HG03066 (cell line): Measurements from ENCODE around the gene SHC1.

Experiments
- ATAC-seq: cut with Tn5 transposase; IDR thresholded peaks from one replicate; pipeline ENCODE4 v1.9.1; 2021; ENCODE audit warnings: low read depth; ENCODE audit not compliant: unreplicated experiment

Gene SHC1

GRCh38 chr1:154959426-154959780 lies 11.1 kb downstream of the SHC1 start:
- no peak for ATAC-seq

- no peak for ATAC-seq
These were observed 11.7 kb downstream of the SHC1 start for GRCh38 chr1:154958681-154959425.

GRCh38 chr1:154958036-154958435 lies 12.5 kb downstream of the SHC1 start:
- no peak for ATAC-seq

GRCh38 chr1:154957091-154957657 lies 13.4 kb downstream of the SHC1 start:
- no peak for ATAC-seq

GRCh38 chr1:154956544-154956941 lies 14.0 kb downstream of the SHC1 start:
- no peak for ATAC-seq

- peak; percentile 71 for ATAC-seq
These were observed 14.6 kb downstream of the SHC1 start, which contains the start of gene PBXIP1 for GRCh38 chr1:154955718-154956543. Gene PBXIP1 (minus strand): TSS chr1:154956099. CDS start chr1:154953721, 2,378 bp downstream.

GRCh38 chr1:154955039-154955717 lies 15.4 kb downstream of the SHC1 start:
- peak; percentile 42 for ATAC-seq

GRCh38 chr1:154954541-154954940 lies 16.0 kb downstream of the SHC1 start:
- ATAC-seq: no peak

GRCh38 chr1:154953611-154954038 lies 16.9 kb downstream of the SHC1 start:
- no peak for ATAC-seq

GRCh38 chr1:154952664-154953063 lies 17.9 kb downstream of the SHC1 start:
- no peak for ATAC-seq

GRCh38 chr1:154951901-154952657 lies 18.5 kb downstream of the SHC1 start:
- ATAC-seq: no peak

- no peak for ATAC-seq
These were observed 22.5 kb downstream of the SHC1 start for GRCh38 chr1:154948079-154948478.

GRCh38 chr1:154945962-154946850 lies 24.3 kb downstream of the SHC1 start:
- no peak for ATAC-seq

- ATAC-seq: no peak
These were observed 25.2 kb downstream of the SHC1 start for GRCh38 chr1:154945160-154945961.

GRCh38 chr1:154944401-154945159 lies 26.0 kb downstream of the SHC1 start:
- ATAC-seq: no peak

GRCh38 chr1:154943649-154944400 lies 26.7 kb downstream of the SHC1 start:
- no peak for ATAC-seq
